Astrocyte (in vitro differentiated cells and primary cell): Measurements from ENCODE around the gene IDUA. TPM values are rescaled to one million over a fixed set of nuclear protein-coding genes. Genes with fewer than 3 reads are reported as not detected.

ENCODE experiments used
- DNase-seq: peaks from one replicate; pipeline ENCODE4 v3.0.0-alpha.2; 2010; ENCODE audit warnings: low read depth
- FAIRE-seq: peaks from 2 replicates; lab custom pipeline; 2011; peaks lifted over from hg19 to GRCh38; lab: Jason Lieb, UNC
- H2AFZ ChIP-seq: 2 replicates; pipeline ENCODE4 v1.6.0; 2012; ENCODE audit warnings: low read depth, low read length, inconsistent platforms
- H3K27ac ChIP-seq: 2 replicates; pipeline ENCODE4 v1.5.1; 2011; ENCODE audit warnings: low read depth, low read length, inconsistent platforms
- H3K27me3 ChIP-seq: 2 replicates; pipeline ENCODE4 v1.6.0; 2011; ENCODE audit warnings: low read length, inconsistent platforms; ENCODE audit not compliant: insufficient read depth
- H3K36me3 ChIP-seq: 2 replicates; pipeline ENCODE4 v1.5.1; 2011; ENCODE audit warnings: low read length, inconsistent platforms; ENCODE audit not compliant: insufficient read depth
- H3K4me1 ChIP-seq: 2 replicates; pipeline ENCODE4 v1.5.1; 2011; ENCODE audit warnings: low read length, inconsistent platforms; ENCODE audit not compliant: insufficient read depth
- H3K4me2 ChIP-seq: 2 replicates; pipeline ENCODE4 v1.6.0; 2012; ENCODE audit warnings: low read length, inconsistent platforms
- H3K4me3 ChIP-seq: 2 replicates; pipeline ENCODE4 v1.5.1; 2011; ENCODE audit warnings: low read depth, mild to moderate bottlenecking, low read length, inconsistent platforms; ENCODE audit not compliant: insufficient read depth
- H3K79me2 ChIP-seq: 2 replicates; pipeline ENCODE4 v1.6.0; 2012; ENCODE audit warnings: mild to moderate bottlenecking, low read length, inconsistent platforms; ENCODE audit not compliant: insufficient read depth
- H3K9ac ChIP-seq: 2 replicates; pipeline ENCODE4 v1.6.0; 2012; ENCODE audit warnings: mild to moderate bottlenecking, low read length, inconsistent platforms
- H3K9me3 ChIP-seq: 2 replicates; pipeline ENCODE4 v1.5.1; 2012; ENCODE audit warnings: low read depth, mild to moderate bottlenecking, low read length, inconsistent platforms; ENCODE audit not compliant: insufficient read depth
- H4K20me1 ChIP-seq: 2 replicates; pipeline ENCODE4 v1.6.0; 2012; ENCODE audit warnings: low read length, inconsistent platforms; ENCODE audit not compliant: insufficient read depth
- H3K27ac Mint-ChIP-seq: one replicate; pipeline ENCODE4 v1.8.0; 2021; ENCODE audit warnings: mild to moderate bottlenecking, mixed read lengths; ENCODE audit not compliant: unreplicated experiment
- H3K27me3 Mint-ChIP-seq: one replicate; pipeline ENCODE4 v1.8.0; 2021; ENCODE audit warnings: low read depth, mixed read lengths; ENCODE audit not compliant: unreplicated experiment
- H3K36me3 Mint-ChIP-seq: one replicate; pipeline ENCODE4 v1.8.0; 2021; ENCODE audit warnings: low read depth, mixed read lengths; ENCODE audit not compliant: unreplicated experiment
- H3K4me1 Mint-ChIP-seq: one replicate; pipeline ENCODE4 v1.8.0; 2021; ENCODE audit warnings: low read depth, mixed read lengths; ENCODE audit not compliant: unreplicated experiment
- H3K4me3 Mint-ChIP-seq: one replicate; pipeline ENCODE4 v1.8.0; 2021; ENCODE audit warnings: mild to moderate bottlenecking, moderate library complexity, mixed read lengths; ENCODE audit not compliant: unreplicated experiment
- H3K9me3 Mint-ChIP-seq: one replicate; pipeline ENCODE4 v1.8.0; 2021; ENCODE audit warnings: mild to moderate bottlenecking, mixed read lengths; ENCODE audit not compliant: unreplicated experiment
- EZH2 ChIP-seq: IDR thresholded peaks from 2 replicates; pipeline ENCODE4 v1.6.1; 2012; ENCODE audit warnings: mild to moderate bottlenecking, low read length, inconsistent platforms; ENCODE audit not compliant: insufficient read depth
- total RNA-seq: library from RNA; stranded (reverse); gene quantifications from 2 replicates; pipeline ENCODE4 v1.2.1, GENCODE V29; 2021
- TF ChIP-seq, protein P1 (sequence below): IDR thresholded peaks from 2 replicates; pipeline ENCODE4 v1.5.1; 2011; ENCODE audit warnings: low read depth, mild to moderate bottlenecking, inconsistent platforms, low read length, moderate library complexity; ENCODE audit not compliant: insufficient read depth

Gene IDUA
- total RNA-seq, 1 donor from 2014 or later = 20.5 TPM

DNA sequence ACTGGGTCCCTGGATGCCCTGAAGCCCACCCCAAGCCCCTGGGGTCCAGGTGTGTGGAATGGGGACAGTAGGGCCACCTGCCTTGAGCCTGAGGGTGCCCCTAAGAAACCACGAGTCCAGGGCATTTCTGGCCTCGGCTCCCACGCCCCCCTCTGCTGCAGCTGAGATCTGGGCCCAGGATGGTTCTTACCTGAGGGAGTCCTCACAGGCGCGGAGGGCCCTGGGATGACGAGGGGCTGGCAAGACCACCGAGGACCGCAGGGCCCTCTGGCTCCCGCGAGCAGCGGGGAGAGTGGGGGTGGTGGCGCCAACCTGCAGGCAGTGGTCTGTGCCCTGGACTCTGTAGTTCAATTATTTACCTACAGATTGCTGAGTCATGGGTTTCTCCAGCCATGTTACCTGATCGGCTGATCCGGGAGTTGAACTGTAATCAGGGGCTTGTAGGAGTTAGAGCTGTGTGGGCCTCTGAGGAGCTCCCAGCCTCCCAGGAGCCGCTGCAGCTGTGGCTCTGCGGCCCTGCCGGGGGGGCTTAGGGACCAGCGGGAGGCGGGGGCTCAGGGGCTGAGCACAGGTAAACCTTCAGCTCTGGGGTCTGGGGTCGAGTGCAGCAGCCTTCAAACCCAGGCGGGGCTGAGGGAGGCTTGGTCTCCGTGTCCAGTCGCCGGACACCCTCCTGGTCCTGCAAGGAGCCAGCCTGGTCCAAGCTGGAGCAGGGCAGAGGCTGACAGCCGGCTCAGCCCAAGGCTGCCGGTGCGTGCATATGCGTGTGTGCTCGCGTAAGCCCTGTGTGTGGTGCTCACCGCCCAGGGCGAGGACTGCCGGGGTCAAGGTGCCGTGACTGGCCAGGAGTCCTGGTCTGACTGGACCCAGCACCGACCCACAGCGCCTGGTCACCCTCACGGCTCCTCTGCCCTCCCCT lies 6.5 kb downstream of the IDUA start, which contains the start of gene SLC26A1:
Gene SLC26A1 (minus strand): TSS at position 294 of the 919 bp plus-strand sequence. CDS start 1,701 bp downstream, outside the sequence.
- Histone ChIP-seq H3K79me2 (no peaks in the 10 kb centered on the region), H3K9ac (no peak within 1 kb of the TSS), H3K27me3 (peaks cover 15% of the 10 kb centered on the region), H4K20me1 (peaks cover 13% of the 10 kb centered on the region), H3K4me1 (no peaks in the 10 kb centered on the region), H3K9me3 (no peaks in the 10 kb centered on the region), H3K36me3 (no peaks in the 10 kb centered on the region), H2AFZ (no peak within 1 kb of the TSS), H3K4me2 (no peak within 1 kb of the TSS), H3K27ac (no peak within 1 kb of the TSS), H3K4me3 (no peak within 1 kb of the TSS)
- Mint-ChIP-seq H3K4me1 (no peaks in the 10 kb centered on the region), H3K9me3 (no peaks in the 10 kb centered on the region), H3K4me3 (no peak within 1 kb of the TSS), H3K36me3 (peaks cover 3% of the 10 kb centered on the region), H3K27me3 (peaks cover 7% of the 10 kb centered on the region), H3K27ac (peak within 1 kb of the TSS; percentile 34)
- no peak for FAIRE-seq
- DNase-seq = no peak
- no peak for TF ChIP-seq EZH2
- TF ChIP-seq, protein P1, sequence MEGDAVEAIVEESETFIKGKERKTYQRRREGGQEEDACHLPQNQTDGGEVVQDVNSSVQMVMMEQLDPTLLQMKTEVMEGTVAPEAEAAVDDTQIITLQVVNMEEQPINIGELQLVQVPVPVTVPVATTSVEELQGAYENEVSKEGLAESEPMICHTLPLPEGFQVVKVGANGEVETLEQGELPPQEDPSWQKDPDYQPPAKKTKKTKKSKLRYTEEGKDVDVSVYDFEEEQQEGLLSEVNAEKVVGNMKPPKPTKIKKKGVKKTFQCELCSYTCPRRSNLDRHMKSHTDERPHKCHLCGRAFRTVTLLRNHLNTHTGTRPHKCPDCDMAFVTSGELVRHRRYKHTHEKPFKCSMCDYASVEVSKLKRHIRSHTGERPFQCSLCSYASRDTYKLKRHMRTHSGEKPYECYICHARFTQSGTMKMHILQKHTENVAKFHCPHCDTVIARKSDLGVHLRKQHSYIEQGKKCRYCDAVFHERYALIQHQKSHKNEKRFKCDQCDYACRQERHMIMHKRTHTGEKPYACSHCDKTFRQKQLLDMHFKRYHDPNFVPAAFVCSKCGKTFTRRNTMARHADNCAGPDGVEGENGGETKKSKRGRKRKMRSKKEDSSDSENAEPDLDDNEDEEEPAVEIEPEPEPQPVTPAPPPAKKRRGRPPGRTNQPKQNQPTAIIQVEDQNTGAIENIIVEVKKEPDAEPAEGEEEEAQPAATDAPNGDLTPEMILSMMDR = no peak

DNA sequence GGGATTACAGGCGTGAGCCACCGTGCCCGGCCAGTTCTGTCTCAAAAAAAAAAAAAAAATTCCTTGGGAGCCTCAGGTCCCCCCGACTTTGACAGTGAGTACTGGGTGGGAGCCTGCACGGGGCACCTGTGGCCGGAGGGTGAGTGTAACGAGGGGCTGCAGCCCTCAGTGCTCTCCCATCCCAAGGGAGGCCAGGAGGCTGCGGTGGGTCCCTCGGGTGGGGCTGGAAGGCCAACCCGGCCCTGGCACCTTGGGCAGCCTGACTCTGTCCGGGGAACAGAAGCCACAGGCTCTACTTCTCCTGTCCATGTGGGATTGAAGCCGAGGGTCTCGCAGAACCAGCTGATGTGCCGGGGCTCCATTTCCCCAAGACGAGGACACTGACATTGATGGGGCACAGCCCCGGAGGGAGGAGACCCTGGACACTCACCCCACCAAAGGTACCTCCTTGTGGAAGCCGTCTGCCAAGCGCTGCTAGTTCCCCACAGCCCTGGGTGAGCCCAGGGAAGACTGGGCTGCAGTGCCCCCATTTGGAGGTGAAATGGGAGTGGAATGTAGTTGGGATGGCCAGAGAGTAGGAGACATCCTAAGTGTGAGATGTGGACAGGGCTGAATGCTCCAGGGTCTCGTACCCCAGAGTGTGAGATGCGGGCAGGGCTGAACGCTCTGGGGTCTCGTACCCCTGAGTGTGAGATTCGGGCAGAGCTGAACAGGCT lies 8.6 kb downstream of the IDUA start:
- peaks cover 12% of the 10 kb centered on the region for H3K27me3 Mint-ChIP-seq
- H3K9ac ChIP-seq = no peak overlapping the region
- no peaks in the 10 kb centered on the region for H3K9me3 Mint-ChIP-seq
- no peak overlapping the region for H3K4me3 Mint-ChIP-seq
- H2AFZ ChIP-seq = no peak overlapping the region
- H3K4me3 ChIP-seq = no peak overlapping the region
- no peaks in the 10 kb centered on the region for H3K9me3 ChIP-seq
- peaks cover 21% of the 10 kb centered on the region for H3K27me3 ChIP-seq
- H3K4me2 ChIP-seq = no peak overlapping the region
- FAIRE-seq = no peak
- TF ChIP-seq, protein P1 = no peak
- TF ChIP-seq EZH2 = no peak
- no peak for DNase-seq
- H3K27ac Mint-ChIP-seq = no peak overlapping the region
- no peaks in the 10 kb centered on the region for H3K79me2 ChIP-seq
- H3K4me1 ChIP-seq = no peaks in the 10 kb centered on the region
- no peaks in the 10 kb centered on the region for H3K4me1 Mint-ChIP-seq
- no peak overlapping the region for H3K27ac ChIP-seq
- H4K20me1 ChIP-seq = peaks cover 14% of the 10 kb centered on the region
- no peaks in the 10 kb centered on the region for H3K36me3 ChIP-seq
- H3K36me3 Mint-ChIP-seq = peaks cover 2% of the 10 kb centered on the region
